22Rv1 (cell line): ENCODE data around the gene GOLT1B.

Experiments used
- H3K27ac ChIP-seq: fragments of 450-650 bp; 2 replicates; pipeline ENCODE4 v1.5.1; 2017
- CTCF ChIP-seq: fragments of 450-650 bp; IDR thresholded peaks from 2 replicates; pipeline ENCODE4 v1.5.1; 2017; ENCODE audit warnings: mild to moderate bottlenecking
- ZFX ChIP-seq: fragments of 450-650 bp; IDR thresholded peaks from 2 replicates; pipeline ENCODE4 v1.6.1; 2017; ENCODE audit warnings: antibody characterized with exemption, borderline replicate concordance

Gene GOLT1B

GRCh38 chr12:21539797-21540196 lies 38.2 kb downstream of the GOLT1B start:
- TF ChIP-seq CTCF: no peak
- no peak for TF ChIP-seq ZFX

GRCh38 chr12:21541773-21542172 lies 40.2 kb downstream of the GOLT1B start:
- no peak for TF ChIP-seq CTCF
- TF ChIP-seq ZFX: no peak
- no peak overlapping the region for H3K27ac ChIP-seq

More at GRCh38 chr12:21539797-21540196, 38.2 kb downstream of the GOLT1B start:
- H3K27ac ChIP-seq: no peak overlapping the region

GRCh38 chr12:21542403-21542802 lies 40.8 kb downstream of the GOLT1B start:
- H3K27ac ChIP-seq: no peak overlapping the region
- TF ChIP-seq ZFX (no peak), CTCF (no peak)

GRCh38 chr12:21543151-21543550 lies 41.6 kb downstream of the GOLT1B start:
- TF ChIP-seq ZFX: no peak
- TF ChIP-seq CTCF: no peak

GRCh38 chr12:21545557-21545956 lies 44.0 kb downstream of the GOLT1B start:
- no peak for TF ChIP-seq CTCF
- no peak for TF ChIP-seq ZFX
- H3K27ac ChIP-seq: no peak overlapping the region

More at GRCh38 chr12:21543151-21543550, 41.6 kb downstream of the GOLT1B start:
- H3K27ac ChIP-seq: no peak overlapping the region

- TF ChIP-seq CTCF (no peak), ZFX (no peak)
Observed at GRCh38 chr12:21546716-21547115, 45.1 kb downstream of the GOLT1B start.

GRCh38 chr12:21547437-21547836 lies 45.8 kb downstream of the GOLT1B start:
- TF ChIP-seq CTCF: no peak
- TF ChIP-seq ZFX: no peak
- no peak overlapping the region for H3K27ac ChIP-seq

More at GRCh38 chr12:21546716-21547115, 45.1 kb downstream of the GOLT1B start:
- no peak overlapping the region for H3K27ac ChIP-seq
